OCI-LY7 (cell line): ENCODE data around the gene INTS1. TPM values are rescaled to one million over a fixed set of nuclear protein-coding genes. Genes with fewer than 3 reads are reported as not detected.

Experiments
- BruUV-seq: library from RNA; stranded (reverse); fragments of 400-500 nt; replicated peaks from 2 replicates; lab custom pipeline; 2021; lab: Mats Ljungman, UMichigan
- CTCF ChIA-PET: fragments of 300-600 bp; sonication (Branson Sonifier 250); formaldehyde crosslinking; loops from one replicate; lab custom pipeline; 2022; ENCODE audit warnings: antibody characterized with exemption; ENCODE audit not compliant: unreplicated experiment; lab: Charles Lee
- POLR2A ChIA-PET: fragments of 300-600 bp; sonication (Branson Sonifier 250); formaldehyde crosslinking; loops from one replicate; lab custom pipeline; 2022; ENCODE audit warnings: antibody characterized with exemption; lab: Charles Lee
- DNase-seq: peaks from one replicate; pipeline ENCODE4 v3.0.0-alpha.2; 2015; ENCODE audit warnings: low spot score
- H2AFZ ChIP-seq: fragments of 200-600 bp; sonication (generic), shearing (Covaris generic); 2 replicates; pipeline ENCODE4 v1.6.1; 2014; ENCODE audit warnings: mild to moderate bottlenecking, antibody characterized with exemption, low read length, moderate library complexity
- H3K27ac ChIP-seq: fragments of 200-600 bp; sonication (generic); 2 replicates; pipeline ENCODE4 v1.5.1; 2014; ENCODE audit warnings: mixed run types, low read depth, mild to moderate bottlenecking, moderate library complexity, low read length, inconsistent platforms; ENCODE audit not compliant: poor library complexity, severe bottlenecking
- H3K36me3 ChIP-seq: fragments of 200-600 bp; sonication (generic); 2 replicates; pipeline ENCODE4 v1.6.1; 2014; ENCODE audit warnings: mild to moderate bottlenecking, antibody characterized with exemption, low read length, moderate library complexity, mixed read lengths; ENCODE audit not compliant: insufficient read depth
- H3K4me1 ChIP-seq: fragments of 200-600 bp; sonication (generic); 2 replicates; pipeline ENCODE4 v1.5.1; 2014; ENCODE audit warnings: mild to moderate bottlenecking, low read length; ENCODE audit not compliant: insufficient read depth, poor library complexity, severe bottlenecking
- H3K4me2 ChIP-seq: fragments of 200-600 bp; sonication (generic); 2 replicates; pipeline ENCODE4 v1.6.1; 2014; ENCODE audit warnings: mild to moderate bottlenecking, low read length
- H3K4me3 ChIP-seq: fragments of 200-600 bp; sonication (generic); 2 replicates; pipeline ENCODE4 v1.5.1; 2014; ENCODE audit warnings: mild to moderate bottlenecking, low read depth, low read length; ENCODE audit not compliant: poor library complexity, severe bottlenecking
- H3K79me2 ChIP-seq: fragments of 200-600 bp; sonication (generic); 2 replicates; pipeline ENCODE4 v1.6.1; 2016; ENCODE audit warnings: low read depth, mild to moderate bottlenecking, low read length, moderate library complexity, mixed read lengths; ENCODE audit not compliant: insufficient read depth
- H3K9me2 ChIP-seq: fragments of 200-600 bp; sonication (generic); 2 replicates; pipeline ENCODE4 v1.6.1; 2016; ENCODE audit warnings: mild to moderate bottlenecking, low read length, mixed read lengths; ENCODE audit not compliant: insufficient read depth
- H3K9me3 ChIP-seq: fragments of 200-600 bp; sonication (generic); 2 replicates; pipeline ENCODE4 v1.6.1; 2014; ENCODE audit warnings: mild to moderate bottlenecking, mixed run types, low read length, mixed read lengths
- H4K20me1 ChIP-seq: fragments of 200-600 bp; sonication (generic); 2 replicates; pipeline ENCODE4 v1.6.1; 2014; ENCODE audit warnings: mild to moderate bottlenecking, antibody characterized with exemption, low read length, moderate library complexity, mixed read lengths; ENCODE audit not compliant: insufficient read depth
- EZH2phosphoT487 ChIP-seq: fragments of 200-600 bp; sonication (generic); IDR thresholded peaks from 2 replicates; pipeline ENCODE4 v1.6.1; 2018; ENCODE audit warnings: low read depth, borderline replicate concordance, mild to moderate bottlenecking, mixed run types, antibody characterized with exemption, low read length, moderate library complexity, mixed read lengths
- intact Hi-C: fragments of 100-400 bp; cut with micrococcal nuclease; formaldehyde crosslinking; loops from one replicate; pipeline ENCODE4 v1.10.0; 2022; ENCODE audit not compliant: unreplicated experiment
- total RNA-seq, 2 experiments: library from RNA; depleted of rRNA in 1 of 2; stranded (reverse); fragments of >200 nt in 1 of 2; shearing (Covaris generic) in 1 of 2; gene quantifications; 2 replicates each; pipeline ENCODE4 v1.2.3, GENCODE V29; 2014 to 2022
- TF ChIP-seq, protein P1 (sequence below): fragments of 200-600 bp; sonication (generic); conservative IDR thresholded peaks from 2 replicates; pipeline ENCODE4 v1.5.1; 2014; ENCODE audit warnings: mild to moderate bottlenecking, antibody characterized with exemption, low read length, moderate library complexity, mixed read lengths

The INTS1 gene
- total RNA-seq, 2 experiments from 2014 or later, result 83.6 to 188 TPM

DNA sequence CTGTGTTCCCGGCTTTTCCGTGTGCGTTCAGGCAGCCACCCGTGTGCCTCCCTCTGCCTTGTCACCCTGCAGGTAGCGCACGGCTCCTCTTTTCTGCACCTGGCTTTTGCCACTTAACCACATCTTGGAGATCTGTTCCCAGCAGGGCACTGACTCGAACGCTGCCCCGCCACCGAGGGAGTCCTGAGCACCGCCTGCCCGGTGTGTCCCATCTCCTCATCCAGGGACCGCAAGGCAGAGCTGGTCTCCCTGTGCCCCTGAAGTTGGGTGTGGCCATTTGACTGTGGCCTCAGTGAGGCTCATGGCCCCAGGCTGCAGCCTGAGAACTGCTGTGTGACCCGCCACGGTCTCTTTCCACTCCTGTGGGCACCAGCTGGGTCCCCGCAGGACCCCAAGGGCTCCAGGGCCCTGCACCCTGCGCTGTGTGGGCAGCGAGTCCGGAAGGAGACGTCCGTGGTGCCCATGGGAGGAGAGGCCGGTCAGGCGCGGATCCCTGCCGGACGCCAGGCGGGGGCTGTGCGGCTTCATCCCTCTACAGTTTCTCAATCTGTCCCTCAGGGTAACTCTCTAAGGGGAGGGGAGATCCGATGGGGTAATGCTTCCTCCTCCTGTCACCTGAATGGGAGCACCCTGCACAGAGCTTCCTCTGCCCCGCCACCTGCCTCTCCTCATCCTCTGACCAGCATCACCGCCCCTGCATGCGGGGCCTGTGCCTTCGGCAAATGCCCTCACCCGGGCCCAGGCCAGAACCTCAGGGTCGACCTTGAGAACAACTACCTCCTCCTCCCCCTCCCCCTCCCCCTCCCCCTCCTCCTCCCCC, 1.8 kb upstream of the INTS1 start:
- Histone ChIP-seq H2AFZ (no peak overlapping the region), H3K27ac (peak overlapping the region; percentile 90), H3K9me3 (no peaks in the 10 kb centered on the region), H3K4me1 (peaks cover 66% of the 10 kb centered on the region), H4K20me1 (peaks cover 5% of the 10 kb centered on the region; the same call in 1 of the 2 replicates), H3K4me3 (peak overlapping the region; percentile 100), H3K36me3 (peaks cover 26% of the 10 kb centered on the region), H3K9me2 (no peaks in the 10 kb centered on the region), H3K4me2 (peak overlapping the region; percentile 96), H3K79me2 (peaks cover 35% of the 10 kb centered on the region)
- ChIA-PET CTCF (interaction anchor here (0.6 kb wide), 1 partner anchor 36 kb away, joined by 3 read pairs; no protein-coding TSS in a partner anchor), POLR2A (interaction anchor here (1.6 to 1.7 kb wide), 2 partner anchors 9 to 14 kb away, joined by 5 to 8 read pairs; no protein-coding TSS in a partner anchor)
- intact Hi-C loops, result loop anchor here (1.0 to 5.0 kb wide), 7 partner anchors 25 to 479 kb away; partner anchors contain the start of genes MAFK and MICALL2
- no peak for TF ChIP-seq EZH2phosphoT487
- TF ChIP-seq, protein P1, sequence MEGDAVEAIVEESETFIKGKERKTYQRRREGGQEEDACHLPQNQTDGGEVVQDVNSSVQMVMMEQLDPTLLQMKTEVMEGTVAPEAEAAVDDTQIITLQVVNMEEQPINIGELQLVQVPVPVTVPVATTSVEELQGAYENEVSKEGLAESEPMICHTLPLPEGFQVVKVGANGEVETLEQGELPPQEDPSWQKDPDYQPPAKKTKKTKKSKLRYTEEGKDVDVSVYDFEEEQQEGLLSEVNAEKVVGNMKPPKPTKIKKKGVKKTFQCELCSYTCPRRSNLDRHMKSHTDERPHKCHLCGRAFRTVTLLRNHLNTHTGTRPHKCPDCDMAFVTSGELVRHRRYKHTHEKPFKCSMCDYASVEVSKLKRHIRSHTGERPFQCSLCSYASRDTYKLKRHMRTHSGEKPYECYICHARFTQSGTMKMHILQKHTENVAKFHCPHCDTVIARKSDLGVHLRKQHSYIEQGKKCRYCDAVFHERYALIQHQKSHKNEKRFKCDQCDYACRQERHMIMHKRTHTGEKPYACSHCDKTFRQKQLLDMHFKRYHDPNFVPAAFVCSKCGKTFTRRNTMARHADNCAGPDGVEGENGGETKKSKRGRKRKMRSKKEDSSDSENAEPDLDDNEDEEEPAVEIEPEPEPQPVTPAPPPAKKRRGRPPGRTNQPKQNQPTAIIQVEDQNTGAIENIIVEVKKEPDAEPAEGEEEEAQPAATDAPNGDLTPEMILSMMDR, result no peak
- peak; percentile 92 for DNase-seq
- BruUV-seq, result no TSS peak

- Histone ChIP-seq H4K20me1 (peaks cover 5% of the 10 kb centered on the region; the same call in 1 of the 2 replicates), H3K79me2 (peaks cover 35% of the 10 kb centered on the region), H3K9me2 (no peaks in the 10 kb centered on the region), H3K4me3 (peak overlapping the region; percentile 100), H3K36me3 (peaks cover 46% of the 10 kb centered on the region), H3K27ac (no peak overlapping the region), H3K4me1 (peaks cover 40% of the 10 kb centered on the region), H2AFZ (no peak overlapping the region), H3K9me3 (no peaks in the 10 kb centered on the region), H3K4me2 (peak overlapping the region; percentile 90)
- POLR2A ChIA-PET, result no interaction called here
- intact Hi-C loops, result no loop called here
- BruUV-seq, result no TSS peak
- DNase-seq, result no peak
- CTCF ChIA-PET, result no interaction called here
- TF ChIP-seq, protein P1, result no peak
- no peak for TF ChIP-seq EZH2phosphoT487
Observed at GRCh38 chr7:1503390-1503789, 799 bp downstream of the INTS1 start.
